Skeletal muscle tissue (tissue), 4 donors: ENCODE data around the gene PRR12. TPM values are rescaled to one million over a fixed set of nuclear protein-coding genes. Genes with fewer than 3 reads are reported as not detected.

ENCODE experiments used
- H3K27ac ChIP-seq: one replicate; pipeline ENCODE4 v1.7.0; 2013; ENCODE audit warnings: mild to moderate bottlenecking, low read depth, low read length, inconsistent platforms
- H3K27me3 ChIP-seq, 3 donors: one replicate each; pipeline ENCODE4 v1.7.0; 2013; ENCODE audit warnings: low read length in 3 of 3; ENCODE audit not compliant: control insufficient read depth in 3 of 3, insufficient read depth in 3 of 3
- H3K36me3 ChIP-seq, 3 donors: one replicate each; pipeline ENCODE4 v1.7.0; 2013; ENCODE audit warnings: low read length in 3 of 3; ENCODE audit not compliant: control insufficient read depth in 3 of 3, insufficient read depth in 3 of 3
- H3K4me1 ChIP-seq, 3 donors: one replicate each; pipeline ENCODE4 v1.7.0; 2013; ENCODE audit warnings: low read length in 3 of 3, mild to moderate bottlenecking in 3 of 3; ENCODE audit not compliant: control insufficient read depth in 3 of 3, insufficient read depth in 3 of 3
- H3K4me3 ChIP-seq, 3 donors: one replicate each; pipeline ENCODE4 v1.7.0; 2013; ENCODE audit warnings: low read length in 3 of 3
- H3K9ac ChIP-seq, 3 donors: one replicate each; pipeline ENCODE4 v1.7.0; 2013; ENCODE audit warnings: low read length in 3 of 3, mild to moderate bottlenecking in 3 of 3, moderate library complexity in 2 of 3, low read depth in 1 of 3
- H3K9me3 ChIP-seq, 3 donors: one replicate each; pipeline ENCODE4 v1.7.0; 2013; ENCODE audit warnings: low read length in 3 of 3; ENCODE audit not compliant: control insufficient read depth in 3 of 3
- total RNA-seq: library from RNA; depleted of rRNA; stranded (reverse); fragments of >200 nt; gene quantifications from one replicate; pipeline ENCODE4 v1.2.3, GENCODE V29; 2014
- donor health status: Osteomylitis.

The PRR12 gene
- total RNA-seq, 1 donor from 2014 or later: 3.1 TPM

DNA sequence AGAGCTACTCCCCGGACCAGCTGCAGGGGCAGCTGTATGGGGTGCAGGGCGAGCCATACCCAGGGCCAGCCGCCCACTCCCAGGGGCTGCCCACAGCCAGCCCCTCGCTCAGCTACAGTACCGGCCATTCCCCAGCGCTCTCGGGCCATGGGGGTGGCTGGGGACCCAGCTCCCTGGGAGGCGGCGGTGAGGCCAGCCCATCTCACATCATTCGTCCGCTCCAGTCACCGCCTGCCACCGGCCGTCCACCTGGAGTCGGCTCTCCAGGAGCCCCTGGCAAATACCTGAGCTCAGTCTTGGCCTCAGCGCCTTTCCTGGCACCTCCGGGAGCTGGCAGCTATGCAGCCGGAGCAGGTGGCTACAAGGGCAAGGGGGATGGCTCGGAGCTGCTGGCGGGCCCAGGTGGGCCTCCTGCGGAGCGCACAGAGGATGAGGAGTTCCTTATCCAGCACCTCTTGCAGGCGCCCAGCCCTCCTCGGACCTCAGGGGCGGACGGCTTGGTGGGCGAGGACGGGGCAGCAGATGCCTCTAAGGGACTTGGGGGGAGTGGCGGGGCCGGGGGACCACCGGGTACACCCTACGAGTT lies 4.9 kb downstream of the PRR12 start:
- Histone ChIP-seq H3K27me3 (no peaks in the 10 kb centered on the region), H3K9ac (no peak overlapping the region), H3K4me1 (peaks cover 12 to 20% (median 15%) of the 10 kb centered on the region in 3 donors), H3K27ac (no peak overlapping the region), H3K9me3 (no peaks in the 10 kb centered on the region), H3K36me3 (peaks cover 12 to 30% (median 20%) of the 10 kb centered on the region in 3 donors), H3K4me3 (no peak overlapping the region)

GRCh38 chr19:49596407-49596806 lies 5.4 kb downstream of the PRR12 start:
- no peak overlapping the region for H3K4me3 ChIP-seq
- H3K9ac ChIP-seq: no peak overlapping the region
- no peaks in the 10 kb centered on the region for H3K9me3 ChIP-seq
- peaks cover 12 to 20% (median 15%) of the 10 kb centered on the region in 3 donors for H3K4me1 ChIP-seq
- no peak overlapping the region for H3K27ac ChIP-seq
- H3K27me3 ChIP-seq: no peaks in the 10 kb centered on the region
- peaks cover 12 to 33% (median 23%) of the 10 kb centered on the region in 3 donors for H3K36me3 ChIP-seq

DNA sequence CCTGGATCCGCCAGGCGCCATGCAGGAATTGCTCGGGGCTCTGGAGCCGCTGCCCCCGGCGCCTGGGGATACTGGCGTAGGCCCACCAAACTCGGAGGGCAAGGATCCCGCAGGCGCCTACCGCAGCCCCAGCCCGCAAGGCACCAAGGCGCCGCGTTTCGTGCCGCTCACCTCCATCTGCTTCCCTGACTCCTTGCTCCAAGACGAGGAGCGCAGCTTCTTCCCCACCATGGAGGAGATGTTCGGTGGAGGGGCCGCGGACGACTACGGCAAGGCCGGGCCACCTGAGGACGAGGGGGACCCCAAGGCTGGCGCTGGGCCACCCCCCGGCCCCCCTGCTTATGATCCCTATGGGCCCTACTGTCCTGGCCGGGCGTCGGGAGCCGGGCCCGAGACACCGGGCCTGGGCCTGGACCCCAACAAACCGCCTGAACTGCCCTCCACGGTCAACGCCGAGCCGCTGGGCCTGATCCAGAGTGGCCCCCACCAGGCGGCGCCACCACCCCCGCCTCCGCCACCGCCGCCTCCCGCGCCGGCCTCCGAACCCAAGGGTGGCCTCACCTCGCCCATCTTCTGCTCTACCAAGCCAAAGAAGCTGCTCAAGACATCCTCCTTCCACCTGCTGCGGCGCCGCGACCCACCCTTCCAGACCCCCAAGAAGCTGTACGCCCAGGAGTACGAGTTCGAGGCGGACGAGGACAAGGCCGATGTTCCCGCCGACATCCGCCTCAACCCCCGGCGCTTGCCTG lies 6.1 kb downstream of the PRR12 start:
- H3K36me3 ChIP-seq: peaks cover 16 to 38% (median 29%) of the 10 kb centered on the region in 3 donors
- no peaks in the 10 kb centered on the region for H3K9me3 ChIP-seq
- H3K9ac ChIP-seq: no peak overlapping the region
- H3K4me3 ChIP-seq: no peak overlapping the region
- no peak overlapping the region for H3K27ac ChIP-seq
- H3K4me1 ChIP-seq: peaks cover 12 to 18% (median 13%) of the 10 kb centered on the region in 3 donors
- H3K27me3 ChIP-seq: no peaks in the 10 kb centered on the region

GRCh38 chr19:49597703-49597974 lies 6.7 kb downstream of the PRR12 start:
- no peak overlapping the region for H3K4me3 ChIP-seq
- no peak overlapping the region for H3K27ac ChIP-seq
- peaks cover 17 to 39% (median 34%) of the 10 kb centered on the region in 3 donors for H3K36me3 ChIP-seq
- no peaks in the 10 kb centered on the region for H3K27me3 ChIP-seq
- H3K9ac ChIP-seq: no peak overlapping the region
- H3K4me1 ChIP-seq: peaks cover 6 to 13% (median 8%) of the 10 kb centered on the region in 3 donors
- no peaks in the 10 kb centered on the region for H3K9me3 ChIP-seq

DNA sequence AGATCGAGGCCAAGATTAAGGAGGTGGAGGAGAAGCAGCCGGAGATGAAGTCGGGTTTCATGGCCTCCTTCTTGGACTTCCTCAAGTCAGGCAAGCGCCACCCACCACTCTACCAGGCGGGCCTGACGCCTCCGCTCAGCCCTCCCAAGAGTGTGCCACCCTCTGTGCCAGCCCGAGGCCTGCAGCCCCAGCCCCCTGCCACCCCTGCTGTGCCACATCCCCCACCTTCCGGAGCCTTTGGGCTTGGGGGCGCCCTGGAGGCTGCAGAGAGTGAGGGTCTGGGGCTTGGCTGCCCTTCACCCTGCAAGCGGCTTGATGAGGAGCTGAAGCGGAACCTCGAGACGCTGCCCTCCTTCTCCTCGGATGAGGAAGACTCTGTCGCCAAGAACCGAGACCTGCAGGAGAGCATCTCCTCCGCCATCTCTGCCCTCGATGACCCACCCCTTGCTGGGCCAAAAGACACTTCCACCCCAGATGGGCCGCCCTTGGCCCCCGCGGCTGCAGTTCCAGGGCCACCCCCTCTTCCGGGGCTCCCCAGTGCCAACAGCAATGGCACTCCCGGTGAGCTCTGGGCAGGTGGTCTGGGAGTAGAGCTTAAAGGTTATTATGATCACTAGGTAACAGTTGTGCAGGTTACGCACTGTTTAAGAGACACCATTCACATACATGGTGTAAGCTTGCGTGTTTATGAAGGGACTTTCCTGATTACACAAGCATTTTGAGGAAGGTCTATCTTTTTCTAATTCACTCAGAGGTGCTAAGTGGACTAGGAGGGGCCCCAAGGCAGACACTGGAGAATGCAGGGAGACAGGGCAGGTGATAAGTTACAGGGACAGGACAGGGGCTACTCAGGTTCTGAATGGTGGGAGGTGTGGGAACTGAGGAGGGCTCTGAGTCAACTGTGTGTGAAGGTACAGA lies 8.7 kb downstream of the PRR12 start:
- H3K4me1 ChIP-seq: no peaks in the 10 kb centered on the region

DNA sequence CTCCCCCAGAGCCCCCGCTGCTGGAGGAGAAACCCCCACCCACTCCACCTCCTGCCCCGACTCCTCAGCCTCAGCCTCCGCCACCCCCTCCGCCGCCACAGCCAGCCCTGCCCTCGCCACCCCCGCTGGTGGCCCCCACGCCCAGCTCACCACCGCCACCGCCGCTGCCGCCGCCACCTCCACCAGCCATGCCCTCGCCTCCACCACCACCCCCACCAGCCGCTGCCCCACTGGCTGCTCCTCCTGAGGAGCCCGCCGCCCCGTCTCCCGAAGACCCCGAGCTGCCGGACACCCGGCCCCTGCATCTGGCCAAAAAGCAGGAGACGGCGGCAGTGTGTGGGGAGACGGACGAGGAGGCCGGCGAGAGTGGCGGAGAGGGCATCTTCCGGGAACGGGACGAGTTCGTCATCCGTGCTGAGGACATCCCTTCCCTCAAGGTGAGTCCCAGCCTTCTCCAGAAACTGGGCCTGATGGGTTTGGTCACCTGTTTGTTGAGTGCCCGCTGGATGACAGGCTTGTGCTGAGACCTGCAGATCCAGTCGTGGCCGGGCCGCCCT lies 10.6 kb downstream of the PRR12 start:
- Histone ChIP-seq H3K27ac (no peak overlapping the region), H3K9me3 (no peaks in the 10 kb centered on the region), H3K4me3 (no peak overlapping the region), H3K36me3 (peaks cover 19 to 40% (median 37%) of the 10 kb centered on the region in 3 donors), H3K27me3 (no peaks in the 10 kb centered on the region), H3K4me1 (peaks cover 0 to 8% (median 7%) of the 10 kb centered on the region in 3 donors), H3K9ac (no peak overlapping the region)

More for the DNA sequence above, 8.7 kb downstream of the PRR12 start:
- Histone ChIP-seq H3K36me3 (peaks cover 18 to 41% (median 40%) of the 10 kb centered on the region in 3 donors), H3K9me3 (no peaks in the 10 kb centered on the region), H3K27me3 (no peaks in the 10 kb centered on the region), H3K27ac (no peak overlapping the region), H3K4me3 (no peak overlapping the region), H3K9ac (no peak overlapping the region)

- Histone ChIP-seq H3K36me3 (peaks cover 17 to 45% (median 36%) of the 10 kb centered on the region in 3 donors), H3K27ac (no peak overlapping the region), H3K4me3 (no peak overlapping the region), H3K9ac (no peak overlapping the region), H3K4me1 (peaks cover 0 to 8% (median 7%) of the 10 kb centered on the region in 3 donors), H3K27me3 (no peaks in the 10 kb centered on the region), H3K9me3 (no peaks in the 10 kb centered on the region)
Measured at GRCh38 chr19:49602806-49603205, 11.8 kb downstream of the PRR12 start.

DNA sequence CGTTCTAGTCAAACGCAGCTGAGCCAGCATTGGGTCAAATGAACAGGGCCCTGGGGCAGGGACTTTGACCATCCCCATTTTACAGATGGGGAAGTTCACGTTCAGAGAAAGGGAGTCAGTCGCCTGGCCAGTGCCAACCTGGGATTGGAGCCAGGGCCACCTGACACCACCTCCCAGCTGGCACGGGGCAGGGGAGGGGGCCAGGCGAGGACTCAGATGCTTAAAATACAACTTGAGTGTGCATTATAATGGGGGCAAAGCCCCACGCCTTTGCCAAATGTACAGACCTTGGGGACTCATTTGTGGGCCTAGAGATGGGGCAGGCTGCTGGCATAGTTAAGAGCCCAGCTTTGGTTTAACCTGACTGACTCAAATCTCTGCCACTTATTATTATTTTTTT lies 14.6 kb downstream of the PRR12 start:
- H3K27ac ChIP-seq: peak overlapping the region; percentile 65
- no peak overlapping the region for H3K9ac ChIP-seq
- no peaks in the 10 kb centered on the region for H3K9me3 ChIP-seq
- peaks cover 0 to 8% (median 7%) of the 10 kb centered on the region in 3 donors for H3K4me1 ChIP-seq
- peaks cover 17 to 41% (median 33%) of the 10 kb centered on the region in 3 donors for H3K36me3 ChIP-seq
- no peaks in the 10 kb centered on the region for H3K27me3 ChIP-seq
- no peak overlapping the region for H3K4me3 ChIP-seq

- Histone ChIP-seq H3K27me3 (no peaks in the 10 kb centered on the region), H3K9ac (no peak overlapping the region), H3K4me1 (peaks cover 2 to 20% (median 7%) of the 10 kb centered on the region in 3 donors), H3K27ac (no peak overlapping the region), H3K9me3 (no peaks in the 10 kb centered on the region), H3K4me3 (no peak overlapping the region), H3K36me3 (peaks cover 14 to 32% (median 20%) of the 10 kb centered on the region in 3 donors)
Measured at GRCh38 chr19:49609499-49610092, 18.6 kb downstream of the PRR12 start.
